A673 (cell line): ENCODE measurements around the gene LRRC4C. TPM values are rescaled to one million over a fixed set of nuclear protein-coding genes. Genes with fewer than 3 reads are reported as not detected.

Source experiments
- BruUV-seq: library from RNA; stranded (reverse); fragments of 400-500 nt; replicated peaks from 2 replicates; lab custom pipeline; 2021; lab: Mats Ljungman, UMichigan
- CTCF ChIA-PET: fragments of 300-600 bp; sonication (Branson Sonifier 250); formaldehyde crosslinking; loops from one replicate; lab custom pipeline; 2022; ENCODE audit warnings: antibody characterized with exemption; lab: Charles Lee
- POLR2A ChIA-PET: fragments of 300-600 bp; sonication (Branson Sonifier 250); formaldehyde crosslinking; loops from one replicate; lab custom pipeline; 2022; ENCODE audit warnings: antibody characterized with exemption; ENCODE audit not compliant: low non-redundant PET; lab: Charles Lee
- DNase-seq: peaks from one replicate; pipeline ENCODE4 v3.0.0-alpha.2; 2015; ENCODE audit warnings: low spot score
- H3K27ac ChIP-seq: fragments of 200-600 bp; sonication (generic); 2 replicates; pipeline ENCODE4 v1.5.1; 2016; ENCODE audit warnings: mixed run types, low read depth, mild to moderate bottlenecking, mixed read lengths, antibody characterized with exemption, low read length; ENCODE audit not compliant: poor library complexity, severe bottlenecking
- H3K27me3 ChIP-seq: fragments of 200-600 bp; sonication (generic); replicated peaks from 2 replicates; pipeline ENCODE4 v1.6.1; 2017; ENCODE audit warnings: mixed run types, low read depth, mild to moderate bottlenecking, mixed read lengths, antibody characterized with exemption, low read length; ENCODE audit not compliant: insufficient read depth, poor library complexity
- H3K36me3 ChIP-seq: fragments of 200-600 bp; sonication (generic); 2 replicates; pipeline ENCODE4 v1.6.1; 2016; ENCODE audit warnings: mixed run types, mild to moderate bottlenecking, mixed read lengths, antibody characterized with exemption, low read length; ENCODE audit not compliant: insufficient read depth, poor library complexity, severe bottlenecking
- H3K4me1 ChIP-seq: fragments of 200-600 bp; sonication (generic); 2 replicates; pipeline ENCODE4 v1.6.1; 2017; ENCODE audit warnings: mixed run types, mild to moderate bottlenecking, mixed read lengths, antibody characterized with exemption, low read length; ENCODE audit not compliant: insufficient read depth, poor library complexity, severe bottlenecking
- H3K4me3 ChIP-seq: fragments of 200-600 bp; sonication (generic); 2 replicates; pipeline ENCODE4 v1.5.1; 2016; ENCODE audit warnings: low read depth, mixed run types, mild to moderate bottlenecking, mixed read lengths, low read length; ENCODE audit not compliant: poor library complexity, severe bottlenecking
- H3K9me3 ChIP-seq: fragments of 200-600 bp; sonication (generic); 2 replicates; pipeline ENCODE4 v1.6.1; 2016; ENCODE audit warnings: mixed run types, low read depth, mild to moderate bottlenecking, mixed read lengths, antibody characterized with exemption, low read length; ENCODE audit not compliant: poor library complexity, severe bottlenecking
- CTCF ChIP-seq: fragments of 300-800, 200-600 bp; sonication (generic); conservative IDR thresholded peaks from 2 replicates; pipeline ENCODE4 v1.5.1; 2017; ENCODE audit warnings: low read depth, mild to moderate bottlenecking, antibody characterized with exemption, low read length, moderate library complexity, mixed read lengths
- EZH2 ChIP-seq: fragments of 200-600 bp; sonication (generic); IDR thresholded peaks from 2 replicates; pipeline ENCODE4 v1.6.1; 2017; ENCODE audit warnings: borderline replicate concordance, low read depth, mild to moderate bottlenecking, mixed read lengths, antibody characterized with exemption, low read length; ENCODE audit not compliant: poor library complexity, severe bottlenecking
- intact Hi-C: fragments of 100-400 bp; cut with micrococcal nuclease; formaldehyde crosslinking; loops from one replicate; pipeline ENCODE4 v1.10.0; 2022; ENCODE audit not compliant: unreplicated experiment
- total RNA-seq: library from RNA; stranded (reverse); gene quantifications from 2 replicates; pipeline ENCODE4 v1.2.3, GENCODE V29; 2021

The LRRC4C gene
- total RNA-seq, 1 experiment from 2014 or later, result 38.3 TPM

- intact Hi-C loops, result no loop called here
- Histone ChIP-seq H3K9me3 (no peaks in the 10 kb centered on the region), H3K27me3 (peaks cover 39% of the 10 kb centered on the region), H3K4me1 (peaks cover 7% of the 10 kb centered on the region), H3K4me3 (no peak overlapping the region), H3K27ac (no peak overlapping the region), H3K36me3 (no peaks in the 10 kb centered on the region)
- ChIA-PET POLR2A (no interaction called here), CTCF (interaction anchor here (0.6 kb wide), 1 partner anchor 34 kb away, joined by 3 read pairs; no protein-coding TSS in a partner anchor)
- no TSS peak for BruUV-seq
- TF ChIP-seq CTCF (no peak), EZH2 (no peak)
- DNase-seq, result no peak
Observed at GRCh38 chr11:41456269-41456668, 3.2 kb downstream of the LRRC4C start.

GRCh38 chr11:41451011-41451410, 8.4 kb downstream of the LRRC4C start:
- no TSS peak for BruUV-seq
- ChIA-PET CTCF (no interaction called here), POLR2A (no interaction called here)
- peaks cover 13% of the 10 kb centered on the region for H3K4me1 ChIP-seq
- TF ChIP-seq CTCF, result no peak
- TF ChIP-seq EZH2, result no peak
- H3K9me3 ChIP-seq, result no peaks in the 10 kb centered on the region
- intact Hi-C loops, result no loop called here
- no peaks in the 10 kb centered on the region for H3K36me3 ChIP-seq
- H3K4me3 ChIP-seq, result no peak overlapping the region
- H3K27ac ChIP-seq, result no peak overlapping the region
- H3K27me3 ChIP-seq, result no peaks in the 10 kb centered on the region
- DNase-seq, result no peak

- TF ChIP-seq CTCF, result no peak
- no peak for TF ChIP-seq EZH2
- DNase-seq, result no peak
- Histone ChIP-seq H3K36me3 (no peaks in the 10 kb centered on the region), H3K4me3 (no peak overlapping the region), H3K27me3 (no peaks in the 10 kb centered on the region), H3K4me1 (peaks cover 13% of the 10 kb centered on the region), H3K9me3 (no peaks in the 10 kb centered on the region), H3K27ac (no peak overlapping the region)
- no TSS peak for BruUV-seq
- ChIA-PET POLR2A (no interaction called here), CTCF (interaction anchor here (0.5 to 0.9 kb wide), 2 partner anchors 11 to 26 kb away, joined by 3 to 5 read pairs; no protein-coding TSS in a partner anchor)
- intact Hi-C loops, result no loop called here
Observed at GRCh38 chr11:41449483-41450050, 9.9 kb downstream of the LRRC4C start.
